ENCODE results near the gene TBX5.

GRCh38 chr12:114342656-114343055 is 63.3 kb downstream of the TBX5 start:
- TF ChIP-seq CTCF (IDR thresholded peaks at IDR 0.05) (no peak), POLR2A (IDR thresholded peaks at IDR 0.05) (no peak)

All from vagina (tissue), 2 donors.